Keratinocyte (primary cell): Measurements from ENCODE around the gene ABCC10. TPM values are rescaled to one million over a fixed set of nuclear protein-coding genes. Genes with fewer than 3 reads are reported as not detected.
"Not testable (repeated sequence)": the region's sequence is repeated elsewhere in the genome, so short reads cannot be mapped to it uniquely, and the experiment has no call there.

Experiments
- DNase-seq: peaks from one replicate; pipeline ENCODE4 v3.0.0-alpha.2; 2011; ENCODE audit warnings: low read depth, missing footprints, low spot score
- FAIRE-seq: peaks from 2 replicates; lab custom pipeline; 2011; peaks lifted over from hg19 to GRCh38; lab: Jason Lieb, UNC
- H2AFZ ChIP-seq: 2 replicates; pipeline ENCODE4 v1.6.0; 2012; ENCODE audit warnings: low read length, control low read depth, inconsistent platforms; ENCODE audit not compliant: control insufficient read depth
- H3K27ac ChIP-seq: 2 replicates; pipeline ENCODE4 v1.5.1; 2011; ENCODE audit warnings: low read length; ENCODE audit not compliant: control insufficient read depth, insufficient read depth
- H3K27me3 ChIP-seq: 3 replicates; pipeline ENCODE4 v1.6.0; 2011; ENCODE audit warnings: low read length; ENCODE audit not compliant: control insufficient read depth, insufficient read depth; ENCODE audit errors: extremely low read depth
- H3K36me3 ChIP-seq, 2 experiments: 2 replicates in 1 of 2; 3 replicates in 1 of 2; pipeline ENCODE4 v1.5.1; 2011; ENCODE audit warnings: low read length in 2 of 2, mild to moderate bottlenecking in 1 of 2; ENCODE audit not compliant: control insufficient read depth in 2 of 2, insufficient read depth in 2 of 2; ENCODE audit errors: extremely low read depth in 1 of 2
- H3K4me1 ChIP-seq: 3 replicates; pipeline ENCODE4 v1.5.1; 2011; ENCODE audit warnings: low read length; ENCODE audit not compliant: control insufficient read depth, insufficient read depth; ENCODE audit errors: extremely low read depth
- H3K4me2 ChIP-seq: 3 replicates; pipeline ENCODE4 v1.6.0; 2011; ENCODE audit warnings: low read depth, low read length; ENCODE audit not compliant: control insufficient read depth, insufficient read depth; ENCODE audit errors: extremely low read depth
- H3K4me3 ChIP-seq, 3 experiments: fragments of 200-600 bp in 1 of 3; sonication (generic) in 1 of 3; 2 replicates in 2 of 3; 3 replicates in 1 of 3; pipeline ENCODE4 v1.5.1; 2011 to 2016; ENCODE audit warnings: low read length in 3 of 3, mild to moderate bottlenecking in 3 of 3, control low read depth in 2 of 3, inconsistent platforms in 1 of 3, low read depth in 1 of 3, mixed read lengths in 1 of 3, mixed run types in 1 of 3, moderate library complexity in 1 of 3; ENCODE audit not compliant: control insufficient read depth in 2 of 3, insufficient read depth in 2 of 3; ENCODE audit errors: extremely low read depth in 1 of 3
- H3K79me2 ChIP-seq: 2 replicates; pipeline ENCODE4 v1.6.0; 2012; ENCODE audit warnings: low read length; ENCODE audit not compliant: control insufficient read depth, insufficient read depth
- H3K9ac ChIP-seq: 3 replicates; pipeline ENCODE4 v1.6.0; 2011; ENCODE audit warnings: low read length; ENCODE audit not compliant: control insufficient read depth, insufficient read depth; ENCODE audit errors: extremely low read depth
- H3K9me1 ChIP-seq: 3 replicates; pipeline ENCODE4 v1.6.0; 2011; ENCODE audit warnings: low read length; ENCODE audit not compliant: control insufficient read depth, insufficient read depth; ENCODE audit errors: extremely low read depth
- H3K9me3 ChIP-seq: 2 replicates; pipeline ENCODE4 v1.5.1; 2012; ENCODE audit warnings: low read depth, low read length; ENCODE audit not compliant: control insufficient read depth
- H4K20me1 ChIP-seq: 3 replicates; pipeline ENCODE4 v1.6.0; 2011; ENCODE audit warnings: low read length; ENCODE audit not compliant: control insufficient read depth, insufficient read depth; ENCODE audit errors: extremely low read depth
- CTCF ChIP-seq, 3 experiments: IDR thresholded peaks in 1 of 3; conservative IDR thresholded peaks in 1 of 3; optimal IDR thresholded peaks in 1 of 3; 2 replicates in 2 of 3; 3 replicates in 1 of 3; pipeline versions ENCODE3 to v1.5.1; 2011; ENCODE audit warnings: low read length in 3 of 3, mild to moderate bottlenecking in 3 of 3, moderate library complexity in 2 of 3, control low read depth in 1 of 3, inconsistent platforms in 1 of 3; ENCODE audit not compliant: insufficient read depth in 2 of 3; ENCODE audit errors: extremely low read depth in 1 of 3
- EZH2 ChIP-seq: IDR thresholded peaks from one replicate; pipeline ENCODE4 v1.6.1; 2012; ENCODE audit warnings: inconsistent platforms, mild to moderate bottlenecking, low read length, moderate library complexity
- dilution Hi-C: fragments of 300-500 bp; cut with MboI; formaldehyde crosslinking; loops from one replicate; pipeline ENCODE4 v1.7.0; 2020; ENCODE audit warnings: low sequenced_read_pairs; ENCODE audit not compliant: extremely low pct_ligation_motif_present
- polyA plus RNA-seq, 5 experiments: library from polyadenylated mRNA; depleted of rRNA in 3 of 5; stranded (reverse) in 3 of 5; stranded (forward) in 1 of 5; unstranded in 1 of 5; fragments of >200 nt; gene quantifications; 1 replicate in 1 of 5; 2 replicates in 3 of 5; 3 replicates in 1 of 5; pipeline versions ENCODE4 v1.2.1 to v1.2.3, GENCODE V29; 2011 to 2012; ENCODE audit warnings: missing spikeins in 2 of 5, low read depth in 1 of 5, low replicate concordance in 1 of 5

Gene ABCC10
- polyA plus RNA-seq, 1 donor (not counting 4 experiments of a cell fraction or from before 2014, with no cell fraction given) = 17.9 TPM

GRCh38 chr6:43378631-43379030, 48.7 kb upstream of the ABCC10 start:
- no peaks in the 10 kb centered on the region for H3K79me2 ChIP-seq
- H3K36me3 ChIP-seq = no peaks in the 10 kb centered on the region
- DNase-seq (no peak), FAIRE-seq (no peak)
- no peaks in the 10 kb centered on the region for H3K9me3 ChIP-seq
- H3K4me2 ChIP-seq = no peak overlapping the region
- no peaks in the 10 kb centered on the region for H3K27me3 ChIP-seq
- TF ChIP-seq EZH2 (no peak), CTCF (optimal IDR thresholded peaks at IDR 0.05 in 1 of 3, IDR thresholded peaks at IDR 0.05 in 1 of 3, conservative IDR thresholded peaks at IDR 0.05 in 1 of 3; ENCODE audit: extremely low read depth in 1 of 3, insufficient read depth in 2 of 3, low read length in 3 of 3) (no peak)
- peaks cover 18% of the 10 kb centered on the region for H3K4me1 ChIP-seq
- H3K27ac ChIP-seq = no peak overlapping the region
- H3K9me1 ChIP-seq = no peaks in the 10 kb centered on the region
- H4K20me1 ChIP-seq = no peaks in the 10 kb centered on the region
- no peak overlapping the region for H2AFZ ChIP-seq
- H3K4me3 ChIP-seq = no peak overlapping the region
- no peak overlapping the region for H3K9ac ChIP-seq
- dilution Hi-C loops = no loop called here

GRCh38 chr6:43380858-43381257, 46.5 kb upstream of the ABCC10 start:
- H3K9me1 ChIP-seq, H3K9me3 ChIP-seq, H3K4me3 ChIP-seq, H4K20me1 ChIP-seq, DNase-seq, H3K4me2 ChIP-seq, H2AFZ ChIP-seq, H3K79me2 ChIP-seq, H3K27me3 ChIP-seq, H3K27ac ChIP-seq, H3K36me3 ChIP-seq, H3K9ac ChIP-seq, FAIRE-seq, dilution Hi-C loops: not testable (repeated sequence)
- peaks cover 21% of the 10 kb centered on the region for H3K4me1 ChIP-seq

- Histone ChIP-seq H2AFZ (peak overlapping the region; percentile 55), H3K4me3 (no peak overlapping the region), H3K9ac (no peak overlapping the region), H3K27me3 (no peaks in the 10 kb centered on the region), H4K20me1 (no peaks in the 10 kb centered on the region), H3K79me2 (no peaks in the 10 kb centered on the region), H3K4me2 (peak overlapping the region; percentile 25), H3K27ac (peak overlapping the region; percentile 59), H3K4me1 (peaks cover 12% of the 10 kb centered on the region), H3K9me3 (no peaks in the 10 kb centered on the region), H3K9me1 (no peaks in the 10 kb centered on the region), H3K36me3 (no peaks in the 10 kb centered on the region)
- FAIRE-seq (peak; percentile 68), DNase-seq (no peak)
- TF ChIP-seq CTCF (optimal IDR thresholded peaks at IDR 0.05 in 1 of 3, IDR thresholded peaks at IDR 0.05 in 1 of 3, conservative IDR thresholded peaks at IDR 0.05 in 1 of 3; ENCODE audit: extremely low read depth in 1 of 3, insufficient read depth in 2 of 3, low read length in 3 of 3) = no peak
- TF ChIP-seq EZH2 = no peak
- dilution Hi-C loops = no loop called here
These were observed 44.2 kb upstream of the ABCC10 start for GRCh38 chr6:43383021-43383667.
